HCT116 (cell line): ENCODE data around the gene SIGLEC12. TPM values are rescaled to one million over a fixed set of nuclear protein-coding genes. Genes with fewer than 3 reads are reported as not detected.

Experiments
- CBX3 ChIP-seq: IDR thresholded peaks from 2 replicates; pipeline ENCODE4 v1.6.1; 2012; ENCODE audit warnings: low read depth
- JUND ChIP-seq: IDR thresholded peaks from 2 replicates; pipeline ENCODE4 v1.6.1; 2012
- POLR2A ChIP-seq: IDR thresholded peaks from 2 replicates; pipeline ENCODE4 v1.7.0; 2011; ENCODE audit warnings: borderline replicate concordance; ENCODE audit not compliant: insufficient read depth, insufficient read length; ENCODE audit errors: extremely low read depth
- POLR2AphosphoS5 ChIP-seq: IDR thresholded peaks from 2 replicates; pipeline ENCODE4 v1.6.1; 2011; ENCODE audit warnings: mild to moderate bottlenecking, low read depth, low read length, moderate library complexity
- RAD21 ChIP-seq: IDR thresholded peaks from 2 replicates; pipeline ENCODE4 v1.6.1; 2012; ENCODE audit warnings: low read depth, mild to moderate bottlenecking
- SRF ChIP-seq: IDR thresholded peaks from 2 replicates; pipeline ENCODE4 v1.6.1; 2012; ENCODE audit warnings: low read depth
- YY1 ChIP-seq: IDR thresholded peaks from 2 replicates; pipeline ENCODE4 v1.6.1; 2011; ENCODE audit warnings: low read length, low read depth, moderate library complexity, mild to moderate bottlenecking; ENCODE audit not compliant: insufficient replicate concordance; ENCODE audit errors: extremely low read depth
- ZFX ChIP-seq: fragments of 450-650 bp; IDR thresholded peaks from 2 replicates; pipeline ENCODE4 v1.6.1; 2017
- total RNA-seq: library from RNA; stranded (reverse); gene quantifications from one replicate; pipeline ENCODE4 v1.2.1, GENCODE V29; 2021; ENCODE audit not compliant: unreplicated experiment
- TF ChIP-seq, protein P1 (sequence below), 3 experiments: fragments of 200-600 bp in 1 of 3; sonication (generic) in 1 of 3; IDR thresholded peaks in 2 of 3; conservative IDR thresholded peaks in 1 of 3; 2 replicates each; pipeline ENCODE4 v1.5.1; 2012 to 2017; ENCODE audit warnings: low read depth in 2 of 3, low read length in 2 of 3, antibody characterized with exemption in 1 of 3, borderline replicate concordance in 1 of 3, control low read depth in 1 of 3, mild to moderate bottlenecking in 1 of 3, mixed read lengths in 1 of 3, mixed run types in 1 of 3, moderate library complexity in 1 of 3; ENCODE audit not compliant: insufficient read depth in 1 of 3
- TF ChIP-seq, protein P2 (sequence below): IDR thresholded peaks from 2 replicates; pipeline ENCODE4 v1.6.1; 2012
- TF ChIP-seq, protein P3 (sequence below): IDR thresholded peaks from 2 replicates; pipeline ENCODE4 v1.6.1; 2011; ENCODE audit warnings: mild to moderate bottlenecking, low read length, moderate library complexity; ENCODE audit not compliant: insufficient replicate concordance; ENCODE audit errors: extremely low read depth

SIGLEC12 gene
- total RNA-seq, 1 experiment from 2014 or later, result not detected

DNA sequence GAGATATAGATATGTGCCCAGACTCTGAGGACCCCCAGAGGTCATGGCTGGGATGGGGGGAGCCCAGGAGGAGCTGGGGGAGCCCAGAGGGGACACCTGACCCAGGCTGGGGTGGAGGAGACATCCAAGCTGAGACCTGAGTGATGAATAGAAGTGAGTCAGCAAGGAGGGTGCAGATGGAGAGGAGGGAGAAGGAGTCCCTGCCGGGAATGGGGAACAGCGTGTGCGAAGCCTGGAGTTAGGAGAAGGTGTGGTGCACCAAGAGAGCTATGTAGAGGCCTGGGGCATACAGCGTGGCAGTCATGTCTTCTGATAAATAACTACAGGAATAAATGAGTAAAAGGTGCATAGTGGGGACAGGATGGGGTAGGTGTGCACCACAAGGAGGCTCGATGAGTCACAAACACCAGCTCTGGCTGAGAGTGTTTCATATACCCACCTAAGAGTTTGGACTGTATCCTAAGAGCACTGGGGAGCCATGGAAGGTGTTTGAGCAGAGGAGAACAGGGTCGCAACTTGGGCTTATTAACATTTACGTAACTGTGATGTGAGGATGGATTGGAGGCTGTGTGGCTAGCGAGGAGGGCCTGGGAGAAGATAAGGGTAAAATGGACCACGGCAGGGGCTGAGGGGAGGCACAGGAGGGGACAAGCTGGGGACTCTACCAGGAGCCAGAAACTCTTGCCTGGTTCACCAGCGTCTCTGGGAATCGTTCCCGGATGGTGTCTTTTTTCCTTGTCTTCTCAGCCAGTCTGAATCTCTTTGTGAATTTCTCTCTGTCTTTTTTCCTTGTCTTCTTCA lies 21.9 kb downstream of the SIGLEC12 start (continued):
- TF ChIP-seq, protein P1, sequence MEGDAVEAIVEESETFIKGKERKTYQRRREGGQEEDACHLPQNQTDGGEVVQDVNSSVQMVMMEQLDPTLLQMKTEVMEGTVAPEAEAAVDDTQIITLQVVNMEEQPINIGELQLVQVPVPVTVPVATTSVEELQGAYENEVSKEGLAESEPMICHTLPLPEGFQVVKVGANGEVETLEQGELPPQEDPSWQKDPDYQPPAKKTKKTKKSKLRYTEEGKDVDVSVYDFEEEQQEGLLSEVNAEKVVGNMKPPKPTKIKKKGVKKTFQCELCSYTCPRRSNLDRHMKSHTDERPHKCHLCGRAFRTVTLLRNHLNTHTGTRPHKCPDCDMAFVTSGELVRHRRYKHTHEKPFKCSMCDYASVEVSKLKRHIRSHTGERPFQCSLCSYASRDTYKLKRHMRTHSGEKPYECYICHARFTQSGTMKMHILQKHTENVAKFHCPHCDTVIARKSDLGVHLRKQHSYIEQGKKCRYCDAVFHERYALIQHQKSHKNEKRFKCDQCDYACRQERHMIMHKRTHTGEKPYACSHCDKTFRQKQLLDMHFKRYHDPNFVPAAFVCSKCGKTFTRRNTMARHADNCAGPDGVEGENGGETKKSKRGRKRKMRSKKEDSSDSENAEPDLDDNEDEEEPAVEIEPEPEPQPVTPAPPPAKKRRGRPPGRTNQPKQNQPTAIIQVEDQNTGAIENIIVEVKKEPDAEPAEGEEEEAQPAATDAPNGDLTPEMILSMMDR (IDR thresholded peaks at IDR 0.05 in 2 of 3, conservative IDR thresholded peaks at IDR 0.05 in 1 of 3; ENCODE audit: borderline replicate concordance in 1 of 3, insufficient read depth in 1 of 3, low read depth in 2 of 3, low read length in 2 of 3), result no peak
- TF ChIP-seq SRF (no peak), JUND (no peak), RAD21 (no peak), CBX3 (no peak), YY1 (no peak), POLR2A (no peak), ZFX (no peak), POLR2AphosphoS5 (no peak)
- TF ChIP-seq, protein P2, sequence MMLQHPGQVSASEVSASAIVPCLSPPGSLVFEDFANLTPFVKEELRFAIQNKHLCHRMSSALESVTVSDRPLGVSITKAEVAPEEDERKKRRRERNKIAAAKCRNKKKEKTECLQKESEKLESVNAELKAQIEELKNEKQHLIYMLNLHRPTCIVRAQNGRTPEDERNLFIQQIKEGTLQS, result no peak
- TF ChIP-seq, protein P3, sequence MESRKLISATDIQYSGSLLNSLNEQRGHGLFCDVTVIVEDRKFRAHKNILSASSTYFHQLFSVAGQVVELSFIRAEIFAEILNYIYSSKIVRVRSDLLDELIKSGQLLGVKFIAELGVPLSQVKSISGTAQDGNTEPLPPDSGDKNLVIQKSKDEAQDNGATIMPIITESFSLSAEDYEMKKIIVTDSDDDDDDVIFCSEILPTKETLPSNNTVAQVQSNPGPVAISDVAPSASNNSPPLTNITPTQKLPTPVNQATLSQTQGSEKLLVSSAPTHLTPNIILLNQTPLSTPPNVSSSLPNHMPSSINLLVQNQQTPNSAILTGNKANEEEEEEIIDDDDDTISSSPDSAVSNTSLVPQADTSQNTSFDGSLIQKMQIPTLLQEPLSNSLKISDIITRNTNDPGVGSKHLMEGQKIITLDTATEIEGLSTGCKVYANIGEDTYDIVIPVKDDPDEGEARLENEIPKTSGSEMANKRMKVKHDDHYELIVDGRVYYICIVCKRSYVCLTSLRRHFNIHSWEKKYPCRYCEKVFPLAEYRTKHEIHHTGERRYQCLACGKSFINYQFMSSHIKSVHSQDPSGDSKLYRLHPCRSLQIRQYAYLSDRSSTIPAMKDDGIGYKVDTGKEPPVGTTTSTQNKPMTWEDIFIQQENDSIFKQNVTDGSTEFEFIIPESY, result no peak
